ENCODE data around the gene SMARCD2.

The SMARCD2 gene

DNA sequence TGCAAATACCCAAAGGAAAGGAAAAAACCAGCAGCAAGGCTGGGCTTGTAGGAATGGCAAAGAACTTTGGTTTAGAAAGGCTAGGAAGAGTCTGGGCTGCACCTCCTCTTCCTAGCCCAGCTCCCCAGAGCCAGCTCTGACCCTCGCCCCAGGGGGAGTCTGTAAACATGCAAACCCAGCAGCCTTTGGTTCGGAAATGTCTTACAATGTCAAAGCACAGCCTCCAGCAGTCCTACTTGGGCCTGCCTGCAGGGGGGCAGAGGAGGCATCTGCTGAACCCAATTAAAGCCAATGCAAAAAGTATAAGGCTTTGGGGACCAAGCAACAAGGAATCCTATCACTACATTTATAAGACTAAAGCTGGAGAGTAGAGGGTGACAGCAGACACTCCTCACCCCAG, 10.0 kb downstream of the SMARCD2 start:
- DNase-seq (ENCODE audit: low read depth in 2 of 2) = no peak

GRCh38 chr17:63832014-63832413, 10.5 kb downstream of the SMARCD2 start:
- no peak for DNase-seq (ENCODE audit: low read depth in 2 of 2)

DNA sequence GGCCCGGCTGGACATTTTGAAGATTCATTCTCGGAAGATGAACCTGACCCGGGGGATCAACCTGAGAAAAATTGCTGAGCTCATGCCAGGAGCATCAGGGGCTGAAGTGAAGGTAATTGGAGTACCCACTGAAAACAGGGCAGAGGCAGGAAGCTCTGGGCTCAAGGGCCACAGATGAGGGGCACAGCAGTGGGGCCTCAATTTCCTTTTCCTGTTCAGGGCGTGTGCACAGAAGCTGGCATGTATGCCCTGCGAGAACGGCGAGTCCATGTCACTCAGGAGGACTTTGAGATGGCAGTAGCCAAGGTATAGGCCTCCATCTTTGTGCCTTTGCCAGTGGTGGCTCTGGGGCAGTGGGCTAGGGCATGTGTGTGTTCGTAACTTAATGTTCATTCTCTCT, 11.0 kb downstream of the SMARCD2 start:
- DNase-seq (ENCODE audit: low read depth in 2 of 2) = no peak

- DNase-seq (ENCODE audit: low read depth in 2 of 2) = no peak
Observed at GRCh38 chr17:63830904-63831491, 11.5 kb downstream of the SMARCD2 start.

DNA sequence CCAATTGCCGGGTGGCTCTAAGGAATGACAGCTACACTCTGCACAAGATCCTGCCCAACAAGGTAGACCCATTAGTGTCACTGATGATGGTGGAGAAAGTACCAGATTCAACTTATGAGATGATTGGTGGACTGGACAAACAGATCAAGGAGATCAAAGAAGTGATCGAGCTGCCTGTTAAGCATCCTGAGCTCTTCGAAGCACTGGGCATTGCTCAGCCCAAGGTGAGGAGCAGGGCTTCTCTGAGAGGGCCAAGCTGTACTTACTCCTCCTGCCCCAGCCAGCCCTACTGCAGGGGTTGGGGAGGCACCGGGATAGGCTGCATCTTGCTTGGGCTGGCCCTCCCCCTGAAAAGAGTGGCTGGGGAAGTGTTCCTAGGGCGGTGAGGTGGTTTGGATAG, 12.2 kb downstream of the SMARCD2 start:
- DNase-seq (ENCODE audit: low read depth in 2 of 2) = no peak

GRCh38 chr17:63828936-63829335, 13.5 kb downstream of the SMARCD2 start:
- DNase-seq (ENCODE audit: low read depth in 2 of 2) = no peak

GRCh38 chr17:63827801-63828221, 14.7 kb downstream of the SMARCD2 start:
- DNase-seq (ENCODE audit: low read depth in 2 of 2) = no peak

GRCh38 chr17:63827002-63827800, 15.3 kb downstream of the SMARCD2 start, which contains the start of the genes FTSJ3 and PSMC5:
Gene FTSJ3, minus strand, starts transcription at chr17:63827663. Its CDS starts 761 bp downstream, at chr17:63826902.
Gene PSMC5, plus strand, starts transcription at chr17:63827431. Its CDS starts 60 bp downstream, at chr17:63827491.
- DNase-seq (ENCODE audit: low read depth in 2 of 2) = peak; percentile 86 to 90

DNA sequence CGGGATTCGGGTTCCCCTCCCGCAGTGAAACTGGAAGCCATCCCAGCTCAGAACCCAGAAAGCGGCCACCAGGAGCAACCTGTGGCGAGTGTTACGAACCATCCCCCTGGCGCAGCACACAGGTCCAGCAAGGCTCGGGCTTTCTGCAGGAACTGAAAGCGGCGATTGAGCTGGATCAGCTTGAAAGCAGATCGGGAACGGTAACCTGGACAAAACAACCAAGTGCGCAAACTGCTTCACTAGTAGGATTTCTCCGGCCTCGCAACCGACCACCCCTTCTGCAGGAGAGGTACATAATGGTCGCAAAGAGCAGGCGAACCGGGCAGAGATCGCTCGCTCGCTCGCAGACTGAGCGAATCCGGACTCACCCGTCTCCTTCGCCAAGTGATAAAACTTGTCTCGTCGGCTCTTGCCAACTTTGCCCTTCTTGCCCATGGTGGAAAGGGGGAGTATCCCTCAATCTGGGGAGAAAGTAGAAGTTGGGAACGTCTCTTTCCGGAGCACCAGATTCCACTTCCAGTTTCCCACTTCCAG, 15.9 kb downstream of the SMARCD2 start:
- no peak for DNase-seq (ENCODE audit: low read depth in 2 of 2)

DNA sequence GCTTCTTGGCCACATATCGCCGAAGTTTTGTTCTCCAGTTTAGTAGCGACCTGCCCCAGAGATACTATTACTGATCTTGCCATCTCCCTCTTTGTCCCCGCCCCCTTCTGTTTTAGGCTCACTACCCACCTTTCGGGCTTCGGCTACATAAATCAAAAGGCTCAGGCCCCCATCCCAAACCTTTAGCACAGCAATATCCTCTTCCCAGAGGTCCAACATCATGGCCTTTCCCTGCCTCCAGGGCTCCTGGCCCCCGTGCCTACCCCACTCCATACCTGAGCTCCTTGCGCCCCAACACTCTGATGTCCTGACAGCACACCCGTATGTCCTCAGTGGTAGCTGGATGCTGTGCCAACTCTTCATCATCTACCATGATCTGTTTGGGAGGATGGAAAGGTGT, 18.1 kb downstream of the SMARCD2 start:
- no peak for DNase-seq (ENCODE audit: low read depth in 2 of 2)

DNA sequence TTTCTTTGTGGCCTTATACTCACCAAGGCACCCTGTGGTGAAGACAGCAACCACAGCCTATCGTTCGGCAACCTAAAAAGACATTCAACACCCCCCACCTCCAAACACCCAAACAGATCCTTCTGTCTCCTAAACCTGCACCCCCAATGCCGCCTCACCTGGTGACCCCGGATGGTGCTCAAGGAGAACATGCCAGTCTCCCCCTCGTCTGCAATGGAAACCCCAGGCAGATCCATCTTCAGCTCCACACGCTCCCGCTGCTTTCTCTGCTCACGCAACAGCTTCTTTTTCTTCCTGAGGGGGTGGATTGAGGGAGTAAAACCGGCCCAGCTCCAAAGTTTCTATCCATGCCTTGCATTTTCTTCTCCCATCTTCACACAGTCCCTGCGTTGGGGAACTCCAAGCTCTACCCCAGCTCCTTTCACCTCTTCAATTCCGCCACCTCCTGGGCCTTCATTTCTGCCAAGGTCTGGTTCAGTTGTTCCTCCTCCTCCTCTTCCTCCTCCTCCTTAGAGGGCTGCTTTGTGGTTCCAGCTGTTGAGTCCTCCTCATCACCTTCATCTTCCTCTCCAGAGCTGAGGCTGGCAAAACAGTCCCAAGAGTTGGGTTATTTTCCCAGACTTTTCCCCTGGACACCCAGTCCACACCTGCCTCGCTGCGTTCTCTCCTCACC, 18.7 kb downstream of the SMARCD2 start:
- DNase-seq (ENCODE audit: low read depth in 2 of 2) = no peak

DNA sequence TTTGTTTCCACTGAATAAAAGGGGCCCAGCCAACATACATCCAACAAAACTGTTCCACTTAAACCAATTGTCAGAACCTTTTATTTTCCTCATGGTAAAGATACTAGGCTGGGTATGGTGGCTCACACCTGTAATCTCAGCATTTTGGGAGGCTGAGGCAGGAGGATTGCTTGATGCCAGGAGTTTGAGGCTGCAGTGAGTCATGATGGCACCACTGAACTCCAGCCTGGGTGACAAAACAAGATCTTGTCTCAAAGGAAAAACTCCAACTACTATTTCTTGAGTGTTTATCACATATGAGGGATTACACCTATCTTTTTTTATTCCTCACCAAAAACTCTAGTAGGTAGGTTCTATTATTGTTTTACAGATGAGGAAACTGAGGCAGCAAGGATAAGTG, 19.9 kb downstream of the SMARCD2 start:
- DNase-seq (ENCODE audit: low read depth in 2 of 2) = no peak

GRCh38 chr17:63821804-63822203, 20.7 kb downstream of the SMARCD2 start:
- no peak for DNase-seq (ENCODE audit: low read depth in 2 of 2)

- DNase-seq (ENCODE audit: low read depth in 2 of 2) = no peak
Observed at GRCh38 chr17:63820963-63821561, 21.4 kb downstream of the SMARCD2 start.

DNA sequence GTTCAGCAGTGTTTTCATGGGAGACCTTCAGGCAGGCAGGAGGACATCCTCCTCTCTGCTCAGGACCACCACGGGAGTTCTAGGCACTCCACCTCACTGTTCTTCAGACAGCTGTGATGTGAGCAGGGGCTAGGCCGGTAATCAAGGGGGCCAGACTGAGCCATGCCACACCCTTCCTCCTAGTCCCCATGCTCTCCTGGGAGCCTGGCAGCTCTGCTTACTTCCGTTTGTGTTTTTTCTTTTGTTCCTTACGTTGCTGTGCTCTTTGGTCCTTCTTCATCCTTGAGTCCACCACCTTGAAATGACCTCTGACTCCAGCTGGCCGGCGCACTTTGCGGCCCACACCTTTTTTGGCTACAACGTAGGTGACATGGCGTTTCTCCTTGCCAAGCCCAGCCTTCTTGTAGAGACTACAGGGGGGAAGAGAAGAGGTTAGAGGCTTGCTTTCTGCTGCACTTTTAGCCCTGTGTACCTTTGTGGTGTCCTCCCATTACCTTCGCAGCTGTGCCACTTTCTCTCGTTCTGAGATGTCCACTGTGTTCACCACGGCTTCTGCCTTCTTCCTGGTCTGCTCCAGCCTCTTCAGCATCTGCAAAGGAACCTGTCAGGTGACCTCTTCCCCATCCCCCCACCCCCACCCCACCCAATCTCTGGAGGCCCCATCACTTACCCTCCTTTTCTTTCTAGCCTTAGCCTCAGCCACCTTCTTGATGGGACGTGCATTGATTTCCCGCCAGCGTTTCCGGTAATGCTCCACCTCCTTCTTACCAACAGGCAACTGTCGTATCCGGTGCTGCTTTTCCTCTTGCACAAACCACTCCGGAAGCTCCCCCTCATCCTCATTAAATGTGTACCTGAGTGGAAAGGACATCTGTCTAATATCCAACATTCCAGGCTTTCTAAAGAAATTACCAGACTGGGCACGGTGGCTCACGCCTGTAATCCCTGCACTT, 22.6 kb downstream of the SMARCD2 start:
- DNase-seq (ENCODE audit: low read depth in 2 of 2) = no peak

GRCh38 chr17:63819131-63819530, 23.4 kb downstream of the SMARCD2 start:
- no peak for DNase-seq (ENCODE audit: low read depth in 2 of 2)

DNA sequence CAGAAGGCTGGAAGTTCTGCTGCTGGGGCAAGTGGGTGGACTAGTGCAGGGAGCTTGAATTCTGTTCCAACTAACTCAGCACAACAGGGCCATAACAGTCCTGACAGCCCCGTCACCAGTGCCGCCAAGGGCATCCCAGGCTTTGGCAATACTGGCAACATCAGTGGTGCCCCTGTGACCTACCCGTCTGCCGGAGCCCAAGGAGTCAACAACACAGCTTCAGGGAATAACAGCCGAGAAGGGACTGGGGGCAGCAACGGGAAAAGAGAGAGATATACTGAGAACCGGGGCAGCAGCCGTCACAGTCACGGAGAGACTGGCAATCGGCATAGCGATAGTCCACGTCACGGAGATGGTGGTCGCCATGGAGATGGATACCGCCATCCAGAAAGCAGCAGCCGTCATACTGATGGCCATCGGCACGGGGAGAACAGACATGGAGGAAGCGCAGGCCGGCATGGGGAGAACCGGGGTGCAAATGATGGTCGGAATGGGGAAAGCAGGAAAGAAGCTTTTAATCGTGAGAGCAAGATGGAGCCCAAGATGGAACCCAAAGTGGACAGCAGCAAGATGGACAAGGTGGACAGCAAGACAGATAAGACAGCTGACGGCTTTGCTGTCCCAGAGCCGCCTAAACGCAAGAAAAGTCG, 24.6 kb downstream of the SMARCD2 start:
- DNase-seq (ENCODE audit: low read depth in 2 of 2) = no peak

GRCh38 chr17:63816669-63817068, 25.8 kb downstream of the SMARCD2 start:
- no peak for DNase-seq (ENCODE audit: low read depth in 2 of 2)

GRCh38 chr17:63816123-63816522, 26.4 kb downstream of the SMARCD2 start:
- no peak for DNase-seq (ENCODE audit: low read depth in 2 of 2)

DNA sequence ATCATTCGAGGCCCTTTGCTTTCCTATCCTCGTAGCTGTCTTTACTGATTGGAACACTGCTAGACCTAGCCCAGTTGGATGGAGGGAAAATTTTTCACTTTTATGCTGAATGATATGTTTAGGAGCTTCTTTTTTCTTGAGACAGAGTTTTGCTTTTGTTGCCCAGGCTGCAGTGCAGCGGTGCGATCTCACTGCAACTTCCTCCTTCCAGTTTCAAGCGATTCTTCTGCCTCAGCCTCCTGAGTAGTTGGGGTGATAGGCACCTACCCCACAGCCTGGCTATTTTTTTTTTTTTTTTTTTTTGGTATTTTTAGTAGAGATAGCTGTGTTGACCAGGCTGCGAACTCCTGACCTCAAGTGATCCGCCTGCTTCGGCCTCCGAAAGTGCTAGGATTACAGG, 32.5 kb downstream of the SMARCD2 start:
- DNase-seq (ENCODE audit: low read depth in 2 of 2) = no peak
